ENCODE results near the gene ZNF280B. TPM values are rescaled to one million over a fixed set of nuclear protein-coding genes. Genes with fewer than 3 reads are reported as not detected.

ZNF280B gene
- total RNA-seq, 2 donors from 2014 or later = 10.9 to 15.3 TPM

DNA sequence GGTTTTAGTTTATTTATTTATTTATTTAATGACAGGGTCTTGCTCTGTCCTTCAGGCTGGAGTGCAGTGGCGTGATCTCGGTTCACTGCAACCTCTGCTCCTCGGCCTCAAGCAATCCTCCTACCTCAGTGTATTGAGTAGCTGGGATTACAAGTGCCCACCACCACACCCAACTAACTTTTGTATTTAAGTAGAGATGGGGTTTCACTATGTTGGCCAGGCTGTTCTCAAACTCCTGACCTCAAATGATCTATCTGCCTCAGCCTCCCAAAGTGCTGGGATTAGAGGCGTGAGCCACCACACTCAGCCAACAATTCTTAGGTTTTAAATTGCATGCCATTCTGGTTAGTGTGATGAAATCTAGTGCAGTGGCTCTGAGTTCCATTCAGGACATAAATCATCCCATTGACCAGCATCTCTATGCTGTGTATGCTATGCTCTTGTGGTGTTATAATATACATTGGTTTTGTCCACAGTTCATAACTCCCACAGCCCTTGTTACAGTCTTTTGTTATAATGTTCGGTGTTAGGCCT, 28.5 kb downstream of the ZNF280B start:
- no peaks in the 10 kb centered on the region for H3K9me3 ChIP-seq (ENCODE audit: control insufficient read depth, low read length)
- no peak overlapping the region for H3K27ac Mint-ChIP-seq
- TF ChIP-seq, protein P1, sequence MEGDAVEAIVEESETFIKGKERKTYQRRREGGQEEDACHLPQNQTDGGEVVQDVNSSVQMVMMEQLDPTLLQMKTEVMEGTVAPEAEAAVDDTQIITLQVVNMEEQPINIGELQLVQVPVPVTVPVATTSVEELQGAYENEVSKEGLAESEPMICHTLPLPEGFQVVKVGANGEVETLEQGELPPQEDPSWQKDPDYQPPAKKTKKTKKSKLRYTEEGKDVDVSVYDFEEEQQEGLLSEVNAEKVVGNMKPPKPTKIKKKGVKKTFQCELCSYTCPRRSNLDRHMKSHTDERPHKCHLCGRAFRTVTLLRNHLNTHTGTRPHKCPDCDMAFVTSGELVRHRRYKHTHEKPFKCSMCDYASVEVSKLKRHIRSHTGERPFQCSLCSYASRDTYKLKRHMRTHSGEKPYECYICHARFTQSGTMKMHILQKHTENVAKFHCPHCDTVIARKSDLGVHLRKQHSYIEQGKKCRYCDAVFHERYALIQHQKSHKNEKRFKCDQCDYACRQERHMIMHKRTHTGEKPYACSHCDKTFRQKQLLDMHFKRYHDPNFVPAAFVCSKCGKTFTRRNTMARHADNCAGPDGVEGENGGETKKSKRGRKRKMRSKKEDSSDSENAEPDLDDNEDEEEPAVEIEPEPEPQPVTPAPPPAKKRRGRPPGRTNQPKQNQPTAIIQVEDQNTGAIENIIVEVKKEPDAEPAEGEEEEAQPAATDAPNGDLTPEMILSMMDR (conservative IDR thresholded peaks at IDR 0.05) = no peak
- peaks cover 8% of the 10 kb centered on the region for H3K36me3 Mint-ChIP-seq (ENCODE audit: low read depth)
- H3K36me3 ChIP-seq (ENCODE audit: control insufficient read depth, insufficient read depth, low read length) = peaks cover 7% of the 10 kb centered on the region
- DNase-seq = no peak
- no peak overlapping the region for H3K27ac ChIP-seq (ENCODE audit: low read depth, low read length)
- H3K27me3 Mint-ChIP-seq (ENCODE audit: insufficient read depth) = peaks cover 19% of the 10 kb centered on the region
- no peaks in the 10 kb centered on the region for H3K4me1 Mint-ChIP-seq
- no peaks in the 10 kb centered on the region for H3K4me1 ChIP-seq (ENCODE audit: control insufficient read depth, insufficient read depth, low read length)
- no peak overlapping the region for H3K4me3 Mint-ChIP-seq
- WGBS, 2 experiments (ENCODE audit: insufficient coverage in 1 of 2, insufficient read length in 1 of 2) = 82 to 96% methylated on average over 4 to 5 of the region's 5 CpGs
- no peaks in the 10 kb centered on the region for H3K27me3 ChIP-seq (ENCODE audit: control insufficient read depth, insufficient read depth, low read length, poor library complexity, severe bottlenecking)
- no peak overlapping the region for H3K4me3 ChIP-seq (ENCODE audit: low read length)
- no peak overlapping the region for H3K9ac ChIP-seq (ENCODE audit: extremely low read depth, low read length, poor library complexity, severe bottlenecking)
- H3K9me3 Mint-ChIP-seq = no peaks in the 10 kb centered on the region

DNA sequence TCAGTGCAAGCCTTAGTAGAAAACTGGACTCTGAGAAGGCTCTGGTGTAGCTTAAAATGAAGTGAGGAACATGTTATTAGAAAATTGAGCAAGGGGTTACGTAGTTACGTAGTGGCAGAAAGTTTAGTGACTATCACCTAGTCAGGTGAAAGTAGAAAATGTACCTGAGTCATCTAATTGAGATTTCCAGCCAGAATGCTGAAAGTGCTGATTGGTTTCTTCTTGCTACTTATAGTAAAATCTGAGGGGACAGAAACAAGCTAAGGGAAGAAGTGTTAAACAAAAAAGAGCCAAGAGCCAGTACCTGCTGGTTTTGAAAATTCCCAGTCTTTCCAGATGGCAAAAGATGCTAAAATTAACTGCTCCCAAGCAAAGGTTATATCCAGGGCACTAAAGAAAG, 29.4 kb downstream of the ZNF280B start:
- WGBS, 2 experiments (ENCODE audit: insufficient coverage in 1 of 2, insufficient read length in 1 of 2) = 94 to 100% methylated on average over 2 of the region's 2 CpGs
- H3K4me1 Mint-ChIP-seq = peaks cover 5% of the 10 kb centered on the region
- H3K4me3 Mint-ChIP-seq = no peak overlapping the region
- no peak for DNase-seq
- Histone ChIP-seq H3K9ac (ENCODE audit: extremely low read depth, low read length, poor library complexity, severe bottlenecking) (no peak overlapping the region), H3K36me3 (ENCODE audit: control insufficient read depth, insufficient read depth, low read length) (no peaks in the 10 kb centered on the region), H3K9me3 (ENCODE audit: control insufficient read depth, low read length) (no peaks in the 10 kb centered on the region), H3K27ac (ENCODE audit: low read depth, low read length) (no peak overlapping the region), H3K27me3 (ENCODE audit: control insufficient read depth, insufficient read depth, low read length, poor library complexity, severe bottlenecking) (no peaks in the 10 kb centered on the region), H3K4me1 (ENCODE audit: control insufficient read depth, insufficient read depth, low read length) (no peaks in the 10 kb centered on the region), H3K4me3 (ENCODE audit: low read length) (no peak overlapping the region)
- no peaks in the 10 kb centered on the region for H3K9me3 Mint-ChIP-seq
- peaks cover 3% of the 10 kb centered on the region for H3K36me3 Mint-ChIP-seq (ENCODE audit: low read depth)
- TF ChIP-seq, protein P1 (conservative IDR thresholded peaks at IDR 0.05) = no peak
- H3K27me3 Mint-ChIP-seq (ENCODE audit: insufficient read depth) = peaks cover 22% of the 10 kb centered on the region
- H3K27ac Mint-ChIP-seq = no peak overlapping the region

- Mint-ChIP-seq H3K27me3 (ENCODE audit: insufficient read depth) (peaks cover 23% of the 10 kb centered on the region), H3K4me3 (no peak overlapping the region), H3K4me1 (peaks cover 5% of the 10 kb centered on the region), H3K27ac (no peak overlapping the region), H3K9me3 (no peaks in the 10 kb centered on the region), H3K36me3 (ENCODE audit: low read depth) (no peaks in the 10 kb centered on the region)
- H3K4me1 ChIP-seq (ENCODE audit: control insufficient read depth, insufficient read depth, low read length) = no peaks in the 10 kb centered on the region
- H3K27ac ChIP-seq (ENCODE audit: low read depth, low read length) = no peak overlapping the region
- H3K4me3 ChIP-seq (ENCODE audit: low read length) = no peak overlapping the region
- H3K27me3 ChIP-seq (ENCODE audit: control insufficient read depth, insufficient read depth, low read length, poor library complexity, severe bottlenecking) = no peaks in the 10 kb centered on the region
- TF ChIP-seq, protein P1 (conservative IDR thresholded peaks at IDR 0.05) = no peak
- H3K36me3 ChIP-seq (ENCODE audit: control insufficient read depth, insufficient read depth, low read length) = no peaks in the 10 kb centered on the region
- H3K9ac ChIP-seq (ENCODE audit: extremely low read depth, low read length, poor library complexity, severe bottlenecking) = no peak overlapping the region
- no peaks in the 10 kb centered on the region for H3K9me3 ChIP-seq (ENCODE audit: control insufficient read depth, low read length)
- no peak for DNase-seq
Observed at GRCh38 chr22:22478470-22478869, 30.1 kb downstream of the ZNF280B start.
